ENCODE measurements around the gene OR10P1. TPM values are rescaled to one million over a fixed set of nuclear protein-coding genes. Genes with fewer than 3 reads are reported as not detected.
A peak's percentile ranks its signal among the peaks of the same experiment; 100 is the strongest.

The OR10P1 gene
- total and polyA plus RNA-seq, 11 donors: not detected

GRCh38 chr12:55657212-55657611 is 20.5 kb downstream of the OR10P1 start:
- H3K4me3 ChIP-seq: no peak overlapping the region
- H3K4me1 ChIP-seq: peaks cover 0 to 30% (median 12%) of the 10 kb centered on the region in 12 donors
- TF ChIP-seq CTCF (IDR thresholded peaks at IDR 0.05) (no peak), POLR2A (IDR thresholded peaks at IDR 0.05) (no peak)
- no peaks in the 10 kb centered on the region for H3K27me3 ChIP-seq
- peak overlapping the region in 7 of 12 donors; percentile 13 to 94 (median 88) for H3K27ac ChIP-seq
- DNase-seq: no peak
- H3K9me3 ChIP-seq: no peaks in the 10 kb centered on the region
- WGBS, 4 donors: 61 to 78% (median 74%) methylated on average over 4 of the region's 4 CpGs
- no peaks in the 10 kb centered on the region for H3K36me3 ChIP-seq
- ATAC-seq: no peak
- intact Hi-C loops (cut with DNase I): loop anchor here in 1 of 10 donors (5.0 kb wide), 2 partner anchors 45 to 80 kb away; no protein-coding TSS in a partner anchor

- TF ChIP-seq CTCF (IDR thresholded peaks at IDR 0.05): no peak
- no peak for TF ChIP-seq POLR2A (IDR thresholded peaks at IDR 0.05)
- no peaks in the 10 kb centered on the region for H3K27me3 ChIP-seq
- 82 to 92% (median 86%) methylated on average over 6 of the region's 6 CpGs for WGBS, 4 donors
- intact Hi-C loops (cut with DNase I): loop anchor here in 1 of 10 donors (5.0 kb wide), 2 partner anchors 44 to 79 kb away; no protein-coding TSS in a partner anchor
- ATAC-seq: no peak
- no peaks in the 10 kb centered on the region for H3K9me3 ChIP-seq
- no peak for DNase-seq
- no peak overlapping the region for H3K4me3 ChIP-seq
- peak overlapping the region; percentile 79 to 94 (median 91) for H3K27ac ChIP-seq
- H3K4me1 ChIP-seq: peaks cover 0 to 30% (median 12%) of the 10 kb centered on the region in 12 donors
- H3K36me3 ChIP-seq: no peaks in the 10 kb centered on the region
These were observed 21.5 kb downstream of the OR10P1 start for GRCh38 chr12:55658212-55658611.

DNA sequence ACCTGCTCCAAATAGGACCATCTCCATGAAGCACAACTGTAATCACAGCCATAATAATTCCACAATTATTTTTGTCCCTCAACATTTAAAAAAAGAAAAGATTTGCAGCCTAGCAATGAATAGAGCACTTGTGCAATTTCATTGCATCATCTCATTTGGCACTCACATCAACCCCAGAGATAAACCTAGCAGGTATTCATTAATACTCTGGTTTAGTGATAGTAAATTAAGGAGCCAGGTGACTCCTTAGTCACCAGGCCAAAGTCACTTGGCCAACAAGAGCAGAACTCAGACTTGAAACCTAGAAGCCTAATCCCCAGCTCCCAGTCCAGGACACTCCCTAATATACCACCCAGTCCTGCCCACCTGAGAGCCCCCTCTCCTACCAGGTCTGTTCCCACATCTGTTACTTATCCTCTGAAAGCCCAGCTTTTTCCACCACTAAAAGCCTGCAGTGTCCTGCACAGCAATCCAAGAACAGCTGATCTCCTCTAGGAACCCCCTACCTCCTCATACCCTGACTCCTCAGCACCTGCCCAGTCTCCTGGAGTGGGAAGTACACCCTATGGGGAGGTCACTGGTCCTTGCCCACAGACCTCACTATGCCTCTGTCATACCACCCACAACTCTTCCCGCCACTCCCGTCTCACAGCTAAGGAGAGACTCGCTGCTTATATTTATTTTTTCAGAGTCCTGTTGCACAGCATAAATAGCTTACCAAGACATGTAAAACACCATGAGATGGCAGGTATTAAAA is 22.1 kb downstream of the OR10P1 start:
- H3K36me3 ChIP-seq: no peaks in the 10 kb centered on the region
- ATAC-seq: peak; percentile 14 to 47 (median 27)
- WGBS, 4 donors: 47 to 67% (median 57%) methylated on average over 3 of the region's 3 CpGs
- intact Hi-C loops (cut with DNase I): loop anchor here in 2 of 10 donors (1.0 to 5.0 kb wide), 3 partner anchors 43 to 78 kb away; partner anchors contain the start of gene RDH5 (in 1 of the 2)
- no peaks in the 10 kb centered on the region for H3K9me3 ChIP-seq
- no peaks in the 10 kb centered on the region for H3K27me3 ChIP-seq
- peak overlapping the region in 2 of 12 donors; percentile 5 to 21 for H3K4me3 ChIP-seq
- no peak for DNase-seq
- TF ChIP-seq CTCF (IDR thresholded peaks at IDR 0.05): no peak
- no peak for TF ChIP-seq POLR2A (IDR thresholded peaks at IDR 0.05)
- peak overlapping the region; percentile 79 to 94 (median 91) for H3K27ac ChIP-seq
- H3K4me1 ChIP-seq: peaks cover 0 to 32% (median 12%) of the 10 kb centered on the region in 12 donors
